SH-SY5Y (cell line): ENCODE measurements around the gene SPON1.

Source experiments
- GATA2 ChIP-seq: IDR thresholded peaks from 2 replicates; pipeline ENCODE4 v1.6.1; 2011; ENCODE audit warnings: mild to moderate bottlenecking, low read depth, low read length
- GATA3 ChIP-seq: IDR thresholded peaks from 2 replicates; pipeline ENCODE4 v1.6.1; 2011; ENCODE audit warnings: low read depth, mild to moderate bottlenecking, low read length, moderate library complexity

DNA sequence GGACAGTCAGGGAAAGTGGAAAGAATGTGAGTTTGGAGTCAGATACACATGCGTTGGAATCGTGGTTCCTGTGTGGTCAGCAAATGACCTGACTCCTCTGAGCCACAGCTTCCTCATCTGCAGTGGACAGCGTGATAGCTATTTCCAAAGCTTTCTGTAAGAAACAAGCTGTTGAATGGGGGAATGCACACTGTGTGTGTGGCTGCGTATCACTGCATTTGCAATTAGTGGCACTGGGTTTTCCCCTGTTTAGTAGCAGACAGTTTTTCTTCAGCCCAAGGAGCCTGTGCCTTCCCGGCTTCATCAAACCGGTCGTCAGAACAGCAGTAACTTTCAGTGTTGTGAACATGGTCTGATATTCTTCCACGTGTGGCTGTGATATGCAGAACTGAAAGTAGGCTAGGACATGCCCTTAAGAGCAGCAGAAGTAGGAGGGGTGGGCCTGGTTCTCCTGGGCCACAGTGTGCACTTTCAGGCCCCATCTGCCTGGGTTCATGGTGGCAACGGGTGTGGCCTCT lies 275.0 kb downstream of the SPON1 start:
- TF ChIP-seq GATA2: no peak
- TF ChIP-seq GATA3: no peak
